K562 (cell line): ENCODE measurements around the gene WASL. TPM values are rescaled to one million over a fixed set of nuclear protein-coding genes. Genes with fewer than 3 reads are reported as not detected.

ENCODE experiments used
- ATAC-seq: fragments of 200-7000 bp; cut with Tn5 transposase; 3 replicates; pipeline ENCODE4 v1.9.1; 2020; ENCODE audit warnings: moderate library complexity
- BruUV-seq: library from RNA; stranded (reverse); fragments of 400-500 nt; replicated peaks from 2 replicates; lab custom pipeline; 2021; lab: Mats Ljungman, UMichigan
- CTCF ChIA-PET: fragments of 300-600 bp; formaldehyde crosslinking; extraction: SDS; loops from one replicate; lab custom pipeline; 2021; ENCODE audit warnings: low intra/inter-chr PET ratio; lab: Yijun Ruan, JAX
- POLR2A ChIA-PET: fragments of 300-600, 350-650 bp; sonication (Branson Sonifier 250); formaldehyde crosslinking; extraction: SDS; loops from one replicate; lab custom pipeline; 2021; ENCODE audit warnings: antibody characterized with exemption, inconsistent platforms; lab: Yijun Ruan, JAX
- DNase-seq, 4 experiments: peaks; one replicate each; pipeline versions ENCODE4 v3.0.0 to v3.0.0-alpha.2; 2011 to 2018; ENCODE audit warnings: low spot score in 3 of 4, mixed read lengths in 3 of 4; ENCODE audit errors: extremely low read depth in 1 of 4
- FAIRE-seq: peaks from 2 replicates; lab custom pipeline; 2011; peaks lifted over from hg19 to GRCh38; lab: Jason Lieb, UNC
- H2AFZ ChIP-seq: 2 replicates; pipeline ENCODE4 v1.6.0; 2011; ENCODE audit warnings: low read depth, low read length, control low read depth, inconsistent platforms
- H3K27ac ChIP-seq: fragments of 200-600 bp; 3 replicates; pipeline ENCODE4 v1.8.0; 2011; ENCODE audit warnings: low read depth, mild to moderate bottlenecking, control low read depth, inconsistent platforms, low read length, moderate library complexity, mixed read lengths; ENCODE audit errors: extremely low read depth
- H3K27me3 ChIP-seq, 2 experiments: fragments of 300-600 bp in 1 of 2; 2 replicates in 1 of 2; 3 replicates in 1 of 2; pipeline versions ENCODE4 v1.6.0 to v1.8.0; 2011; ENCODE audit warnings: inconsistent platforms in 2 of 2, low read length in 2 of 2, mild to moderate bottlenecking in 1 of 2, mixed read lengths in 1 of 2, moderate library complexity in 1 of 2; ENCODE audit not compliant: control insufficient read depth in 2 of 2, insufficient read depth in 2 of 2
- H3K36me3 ChIP-seq: fragments of 300-600 bp; 3 replicates; pipeline ENCODE4 v1.8.0; 2011; ENCODE audit warnings: mild to moderate bottlenecking, low read length, inconsistent platforms; ENCODE audit not compliant: control insufficient read depth, insufficient read depth
- H3K4me1 ChIP-seq, 2 experiments: fragments of 200-600 bp in 1 of 2; replicated peaks in 1 of 2; 2 replicates in 1 of 2; 3 replicates in 1 of 2; pipeline versions ENCODE4 v1.5.1 to v1.8.0; 2011; ENCODE audit warnings: inconsistent platforms in 2 of 2, low read length in 2 of 2, mild to moderate bottlenecking in 1 of 2, mixed read lengths in 1 of 2, moderate library complexity in 1 of 2; ENCODE audit not compliant: control insufficient read depth in 2 of 2, insufficient read depth in 2 of 2
- H3K4me2 ChIP-seq: 2 replicates; pipeline ENCODE4 v1.6.1; 2011; ENCODE audit warnings: low read length, control low read depth, inconsistent platforms, mixed read lengths; ENCODE audit not compliant: insufficient read depth
- H3K4me3 ChIP-seq: fragments of 200-600 bp; sonication (generic), shearing (Covaris generic); 2 replicates; pipeline ENCODE4 v1.5.1; 2016; ENCODE audit warnings: control low read depth, inconsistent platforms
- H3K79me2 ChIP-seq: fragments of 200-600 bp; 3 replicates; pipeline ENCODE4 v1.8.0; 2011; ENCODE audit warnings: low read length, inconsistent platforms; ENCODE audit not compliant: control insufficient read depth, insufficient read depth
- H3K9ac ChIP-seq, 2 experiments: 2 replicates each; pipeline versions ENCODE4 v1.6.0 to v1.6.1; 2011; ENCODE audit warnings: low read depth in 2 of 2, low read length in 2 of 2, control low read depth in 1 of 2, inconsistent platforms in 1 of 2, mild to moderate bottlenecking in 1 of 2, mixed read lengths in 1 of 2; ENCODE audit not compliant: insufficient read depth in 1 of 2
- H3K9me1 ChIP-seq: one replicate; pipeline ENCODE4 v1.6.0; 2011; ENCODE audit warnings: inconsistent platforms, mild to moderate bottlenecking, low read length, moderate library complexity; ENCODE audit not compliant: control insufficient read depth, insufficient read depth
- H3K9me3 ChIP-seq: replicated peaks from 2 replicates; pipeline ENCODE4 v1.5.1; 2011; ENCODE audit warnings: low read depth, low read length, inconsistent platforms; ENCODE audit not compliant: control insufficient read depth, insufficient read depth
- H4K20me1 ChIP-seq: replicated peaks from 2 replicates; pipeline ENCODE4 v1.6.1; 2011; ENCODE audit warnings: low read length, inconsistent platforms, mixed read lengths; ENCODE audit not compliant: control insufficient read depth, insufficient read depth
- BRD9 ChIP-seq: fragments of 450-650 bp; IDR thresholded peaks from 2 replicates; pipeline ENCODE4 v1.6.1; 2018; ENCODE audit warnings: low read depth; ENCODE audit not compliant: partially characterized antibody
- ELF1 ChIP-seq: fragments of 200-800 bp; sonication (Bioruptor generic); IDR thresholded peaks from 2 replicates; pipeline ENCODE4 v1.6.1; 2016; ENCODE audit warnings: missing genetic modification characterization, missing compliant biosample characterization
- ILF3 ChIP-seq: fragments of 450-650 bp; IDR thresholded peaks from 2 replicates; pipeline ENCODE4 v1.6.1; 2018; ENCODE audit warnings: antibody characterized with exemption, mild to moderate bottlenecking, moderate library complexity, borderline replicate concordance
- MEIS2 ChIP-seq: fragments of 450-650 bp; IDR thresholded peaks from 2 replicates; pipeline ENCODE4 v1.6.1; 2014; ENCODE audit warnings: mild to moderate bottlenecking; ENCODE audit not compliant: partially characterized antibody
- NR2C2 ChIP-seq, 2 experiments: fragments of 200-800 bp in 1 of 2; sonication (Bioruptor generic) in 1 of 2; sonication (generic) in 1 of 2; formaldehyde crosslinking in 1 of 2; IDR thresholded peaks; 2 replicates each; pipeline versions ENCODE4 v1.6.1 to v1.8.0; 2016 to 2022; ENCODE audit warnings: mild to moderate bottlenecking in 1 of 2, missing compliant biosample characterization in 1 of 2, missing genetic modification characterization in 1 of 2, missing genetic modification reagents in 1 of 2
- PHB ChIP-seq: fragments of 250-450 bp; sonication (Bioruptor Pico); IDR thresholded peaks from 2 replicates; pipeline ENCODE4 v1.5.0; 2021
- WGBS: fragments of 100-300 bp; shearing (Covaris generic); methylation state at CpG from one replicate; pipeline ENCODE4 v1.1.6; 2016; ENCODE audit warnings: low coverage, mixed read lengths; ENCODE audit not compliant: insufficient coverage; ENCODE audit errors: missing lambda C conversion rate; 5-methylcytosine and 5-hydroxymethylcytosine counted together
- in situ Hi-C: fragments of 300-500 bp; cut with MboI; formaldehyde crosslinking; loops from 4 replicates; pipeline ENCODE4 v1.15.0; 2018; ENCODE audit warnings: inconsistent platforms, mixed read lengths
- intact Hi-C: fragments of 100-400 bp; cut with micrococcal nuclease; formaldehyde crosslinking; loops from 2 replicates; pipeline ENCODE4 v1.14.2; 2022
- polyA plus RNA-seq, 8 experiments: library from polyadenylated mRNA; depleted of rRNA in 4 of 8; stranded (reverse) in 5 of 8; unstranded in 3 of 8; fragments of >200 nt; fragmentation: Nextera tagmentation in 2 of 8; fragmentation: Illumina TruSeq in 1 of 8; extraction: Ambion mirVana in 2 of 8; extraction: Trizol in 1 of 8; gene quantifications; 2 replicates each; pipeline versions ENCODE4 v1.2.1 to v1.2.3, GENCODE V29; 2011 to 2014; ENCODE audit warnings: inconsistent platforms in 1 of 8, missing spikeins in 1 of 8
- total RNA-seq, 7 experiments: library from RNA; depleted of rRNA in 6 of 7; stranded (reverse); fragments of >200 nt in 6 of 7; fragmentation: Illumina TruSeq in 2 of 7; extraction: Trizol in 2 of 7; gene quantifications; 2 replicates each; pipeline versions ENCODE4 v1.2.1 to v1.2.3, GENCODE V29; 2011 to 2021; ENCODE audit warnings: low replicate concordance in 1 of 7
- TF ChIP-seq, protein P1 (sequence below), 2 experiments: fragments of 200-800 bp in 1 of 2; sonication (Bioruptor generic) in 1 of 2; sonication (generic) in 1 of 2; formaldehyde crosslinking in 1 of 2; IDR thresholded peaks in 1 of 2; conservative IDR thresholded peaks in 1 of 2; 2 replicates each; pipeline versions ENCODE4 v1.5.0 to v1.6.1; 2016 to 2020; ENCODE audit warnings: missing compliant biosample characterization in 1 of 2, missing genetic modification characterization in 1 of 2, missing genetic modification reagents in 1 of 2
- TF ChIP-seq, protein P2 (sequence below): sonication (generic); formaldehyde crosslinking; IDR thresholded peaks from 2 replicates; pipeline ENCODE4 v1.8.0; 2022; ENCODE audit warnings: mild to moderate bottlenecking, missing genetic modification reagents
- TF ChIP-seq, protein P3 (sequence below), 2 experiments: IDR thresholded peaks in 1 of 2; conservative IDR thresholded peaks in 1 of 2; 2 replicates each; pipeline ENCODE4 v1.6.1; 2016; ENCODE audit warnings: low read depth in 2 of 2, mild to moderate bottlenecking in 1 of 2, missing compliant biosample characterization in 1 of 2, missing genetic modification characterization in 1 of 2, moderate library complexity in 1 of 2
- TF ChIP-seq, protein P4 (sequence below): fragments of 250-450 bp; sonication (Bioruptor Pico); IDR thresholded peaks from 2 replicates; pipeline ENCODE4 v1.4.0; 2020; ENCODE audit warnings: mild to moderate bottlenecking, moderate library complexity, borderline replicate concordance

Gene WASL
- total and polyA plus RNA-seq, 9 of the 15 experiments (the other 6 are each of a cell fraction or from before 2014, with no cell fraction given) = 3.2 to 13.9 (median 8.3) TPM

DNA sequence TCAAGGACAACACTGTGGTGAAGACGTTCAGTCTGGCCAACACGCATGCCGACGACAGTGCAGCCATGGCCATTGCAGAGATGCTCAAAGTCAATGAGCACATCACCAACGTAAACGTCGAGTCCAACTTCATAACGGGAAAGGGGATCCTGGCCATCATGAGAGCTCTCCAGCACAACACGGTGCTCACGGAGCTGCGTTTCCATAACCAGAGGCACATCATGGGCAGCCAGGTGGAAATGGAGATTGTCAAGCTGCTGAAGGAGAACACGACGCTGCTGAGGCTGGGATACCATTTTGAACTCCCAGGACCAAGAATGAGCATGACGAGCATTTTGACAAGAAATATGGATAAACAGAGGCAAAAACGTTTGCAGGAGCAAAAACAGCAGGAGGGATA is 86.5 kb downstream of the WASL start (continued):
- TF ChIP-seq NR2C2 (CRISPR knock-in tag; IDR thresholded peaks at IDR 0.05) = peak; percentile 52; the same call in 1 of the 2 replicates
- TF ChIP-seq NR2C2 (tag; IDR thresholded peaks at IDR 0.05) = no peak
- TF ChIP-seq, protein P1, sequence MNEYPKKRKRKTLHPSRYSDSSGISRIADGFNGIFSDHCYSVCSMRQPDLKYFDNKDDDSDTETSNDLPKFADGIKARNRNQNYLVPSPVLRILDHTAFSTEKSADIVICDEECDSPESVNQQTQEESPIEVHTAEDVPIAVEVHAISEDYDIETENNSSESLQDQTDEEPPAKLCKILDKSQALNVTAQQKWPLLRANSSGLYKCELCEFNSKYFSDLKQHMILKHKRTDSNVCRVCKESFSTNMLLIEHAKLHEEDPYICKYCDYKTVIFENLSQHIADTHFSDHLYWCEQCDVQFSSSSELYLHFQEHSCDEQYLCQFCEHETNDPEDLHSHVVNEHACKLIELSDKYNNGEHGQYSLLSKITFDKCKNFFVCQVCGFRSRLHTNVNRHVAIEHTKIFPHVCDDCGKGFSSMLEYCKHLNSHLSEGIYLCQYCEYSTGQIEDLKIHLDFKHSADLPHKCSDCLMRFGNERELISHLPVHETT (CRISPR knock-in tag; conservative IDR thresholded peaks at IDR 0.05 in 1 of 2, IDR thresholded peaks at IDR 0.05 in 1 of 2) = no peak
- TF ChIP-seq, protein P2, sequence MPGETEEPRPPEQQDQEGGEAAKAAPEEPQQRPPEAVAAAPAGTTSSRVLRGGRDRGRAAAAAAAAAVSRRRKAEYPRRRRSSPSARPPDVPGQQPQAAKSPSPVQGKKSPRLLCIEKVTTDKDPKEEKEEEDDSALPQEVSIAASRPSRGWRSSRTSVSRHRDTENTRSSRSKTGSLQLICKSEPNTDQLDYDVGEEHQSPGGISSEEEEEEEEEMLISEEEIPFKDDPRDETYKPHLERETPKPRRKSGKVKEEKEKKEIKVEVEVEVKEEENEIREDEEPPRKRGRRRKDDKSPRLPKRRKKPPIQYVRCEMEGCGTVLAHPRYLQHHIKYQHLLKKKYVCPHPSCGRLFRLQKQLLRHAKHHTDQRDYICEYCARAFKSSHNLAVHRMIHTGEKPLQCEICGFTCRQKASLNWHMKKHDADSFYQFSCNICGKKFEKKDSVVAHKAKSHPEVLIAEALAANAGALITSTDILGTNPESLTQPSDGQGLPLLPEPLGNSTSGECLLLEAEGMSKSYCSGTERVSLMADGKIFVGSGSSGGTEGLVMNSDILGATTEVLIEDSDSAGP = peak; percentile 62; the same call in 1 of the 2 replicates
- TF ChIP-seq ELF1 (tag) = no peak
- TF ChIP-seq PHB = no peak

DNA sequence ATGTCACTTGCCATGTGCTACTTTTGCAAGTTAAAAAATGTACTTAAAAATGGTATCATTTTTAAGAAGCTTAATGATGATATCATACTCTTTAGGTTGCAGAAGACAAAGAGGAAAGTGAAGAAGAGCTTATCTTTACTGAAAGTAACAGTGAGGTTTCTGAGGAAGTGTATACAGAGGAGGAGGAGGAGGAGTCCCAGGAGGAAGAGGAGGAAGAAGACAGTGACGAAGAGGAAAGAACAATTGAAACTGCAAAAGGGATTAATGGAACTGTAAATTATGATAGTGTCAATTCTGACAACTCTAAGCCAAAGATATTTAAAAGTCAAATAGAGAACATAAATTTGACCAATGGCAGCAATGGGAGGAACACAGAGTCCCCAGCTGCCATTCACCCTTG is 87.0 kb downstream of the WASL start:
- H3K27me3 ChIP-seq = peaks cover 12 to 17% of the 10 kb centered on the region in 2 experiments; a peak in 4 of 5 replicates
- WGBS = 0% methylated on average over 1 of the region's 1 CpG
- no peak overlapping the region for H3K4me3 ChIP-seq
- DNase-seq (no peak), FAIRE-seq (no peak), ATAC-seq (no peak)
- CTCF ChIA-PET = no interaction called here
- POLR2A ChIA-PET = interaction anchor here (1.6 kb wide), 1 partner anchor 12 kb away, joined by 7 read pairs; no protein-coding TSS in a partner anchor
- no peaks in the 10 kb centered on the region for H4K20me1 ChIP-seq
- no peak overlapping the region for H3K9ac ChIP-seq
- no peaks in the 10 kb centered on the region; a peak in 2 of 5 replicates for H3K4me1 ChIP-seq
- no TSS peak for BruUV-seq
- H3K36me3 ChIP-seq = no peaks in the 10 kb centered on the region
- no peaks in the 10 kb centered on the region for H3K9me1 ChIP-seq
- H3K79me2 ChIP-seq = no peaks in the 10 kb centered on the region
- H3K27ac ChIP-seq = no peak overlapping the region
- intact Hi-C loops (no loop called here), in situ Hi-C loops (no loop called here)
- no peak overlapping the region for H2AFZ ChIP-seq
- no peaks in the 10 kb centered on the region for H3K9me3 ChIP-seq
- no peak overlapping the region for H3K4me2 ChIP-seq
- TF ChIP-seq ILF3 = no peak
- TF ChIP-seq, protein P3, sequence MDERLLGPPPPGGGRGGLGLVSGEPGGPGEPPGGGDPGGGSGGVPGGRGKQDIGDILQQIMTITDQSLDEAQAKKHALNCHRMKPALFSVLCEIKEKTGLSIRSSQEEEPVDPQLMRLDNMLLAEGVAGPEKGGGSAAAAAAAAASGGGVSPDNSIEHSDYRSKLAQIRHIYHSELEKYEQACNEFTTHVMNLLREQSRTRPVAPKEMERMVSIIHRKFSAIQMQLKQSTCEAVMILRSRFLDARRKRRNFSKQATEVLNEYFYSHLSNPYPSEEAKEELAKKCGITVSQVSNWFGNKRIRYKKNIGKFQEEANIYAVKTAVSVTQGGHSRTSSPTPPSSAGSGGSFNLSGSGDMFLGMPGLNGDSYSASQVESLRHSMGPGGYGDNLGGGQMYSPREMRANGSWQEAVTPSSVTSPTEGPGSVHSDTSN (CRISPR knock-in tag; IDR thresholded peaks at IDR 0.05; ENCODE audit: low read depth) = no peak
- TF ChIP-seq, protein P3 (tag; conservative IDR thresholded peaks at IDR 0.05; ENCODE audit: low read depth) = peak; percentile 34; the same call in 1 of the 2 replicates
- no peak for TF ChIP-seq BRD9
- peak; percentile 10 for TF ChIP-seq MEIS2
- TF ChIP-seq, protein P4, sequence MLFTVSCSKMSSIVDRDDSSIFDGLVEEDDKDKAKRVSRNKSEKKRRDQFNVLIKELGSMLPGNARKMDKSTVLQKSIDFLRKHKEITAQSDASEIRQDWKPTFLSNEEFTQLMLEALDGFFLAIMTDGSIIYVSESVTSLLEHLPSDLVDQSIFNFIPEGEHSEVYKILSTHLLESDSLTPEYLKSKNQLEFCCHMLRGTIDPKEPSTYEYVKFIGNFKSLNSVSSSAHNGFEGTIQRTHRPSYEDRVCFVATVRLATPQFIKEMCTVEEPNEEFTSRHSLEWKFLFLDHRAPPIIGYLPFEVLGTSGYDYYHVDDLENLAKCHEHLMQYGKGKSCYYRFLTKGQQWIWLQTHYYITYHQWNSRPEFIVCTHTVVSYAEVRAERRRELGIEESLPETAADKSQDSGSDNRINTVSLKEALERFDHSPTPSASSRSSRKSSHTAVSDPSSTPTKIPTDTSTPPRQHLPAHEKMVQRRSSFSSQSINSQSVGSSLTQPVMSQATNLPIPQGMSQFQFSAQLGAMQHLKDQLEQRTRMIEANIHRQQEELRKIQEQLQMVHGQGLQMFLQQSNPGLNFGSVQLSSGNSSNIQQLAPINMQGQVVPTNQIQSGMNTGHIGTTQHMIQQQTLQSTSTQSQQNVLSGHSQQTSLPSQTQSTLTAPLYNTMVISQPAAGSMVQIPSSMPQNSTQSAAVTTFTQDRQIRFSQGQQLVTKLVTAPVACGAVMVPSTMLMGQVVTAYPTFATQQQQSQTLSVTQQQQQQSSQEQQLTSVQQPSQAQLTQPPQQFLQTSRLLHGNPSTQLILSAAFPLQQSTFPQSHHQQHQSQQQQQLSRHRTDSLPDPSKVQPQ (CRISPR knock-in tag) = no peak
